SK-N-DZ (cell line): ENCODE results near the gene HK1.

Source experiments
- DNase-seq: peaks from one replicate; pipeline ENCODE4 v3.0.0-alpha.2; 2015; ENCODE audit warnings: low spot score

Gene HK1

GRCh38 chr10:69345890-69346474, 67.7 kb downstream of the HK1 start:
- no peak for DNase-seq

- no peak for DNase-seq
These were observed 68.5 kb downstream of the HK1 start for GRCh38 chr10:69346776-69347175.

GRCh38 chr10:69348816-69349541, 70.7 kb downstream of the HK1 start:
- no peak for DNase-seq

GRCh38 chr10:69349542-69349888, 71.2 kb downstream of the HK1 start:
- DNase-seq, result no peak

- no peak for DNase-seq
These were observed 73.3 kb downstream of the HK1 start for GRCh38 chr10:69351589-69351988.

GRCh38 chr10:69352569-69353264, 74.4 kb downstream of the HK1 start:
- no peak for DNase-seq

- no peak for DNase-seq
These were observed 75.8 kb downstream of the HK1 start for GRCh38 chr10:69353977-69354635.

GRCh38 chr10:69356187-69356586, 77.9 kb downstream of the HK1 start:
- no peak for DNase-seq

- no peak for DNase-seq
These were observed 80.0 kb downstream of the HK1 start for GRCh38 chr10:69358148-69358795.

- no peak for DNase-seq
These were observed 80.9 kb downstream of the HK1 start for GRCh38 chr10:69359148-69359547.

GRCh38 chr10:69359594-69359993, 81.3 kb downstream of the HK1 start:
- no peak for DNase-seq

GRCh38 chr10:69360485-69361302, 82.4 kb downstream of the HK1 start:
- DNase-seq, result no peak

GRCh38 chr10:69361303-69361614, 83.0 kb downstream of the HK1 start:
- no peak for DNase-seq

GRCh38 chr10:69362471-69362954, 84.2 kb downstream of the HK1 start:
- DNase-seq, result peak; percentile 65

GRCh38 chr10:69363666-69364065, 85.4 kb downstream of the HK1 start:
- no peak for DNase-seq

GRCh38 chr10:69364232-69364940, 86.1 kb downstream of the HK1 start:
- DNase-seq, result no peak

GRCh38 chr10:69366738-69367137, 88.4 kb downstream of the HK1 start:
- no peak for DNase-seq

- no peak for DNase-seq
These were observed 89.2 kb downstream of the HK1 start for GRCh38 chr10:69367469-69367868.

- no peak for DNase-seq
These were observed 94.1 kb downstream of the HK1 start for GRCh38 chr10:69372126-69372980.
